ENCODE data around the gene PI4KA.
"Not testable (repeated sequence)": the region's sequence is repeated elsewhere in the genome, so short reads cannot be mapped to it uniquely, and the experiment has no call there.

GRCh38 chr22:20699856-20700255 lies 158.8 kb downstream of the PI4KA start:
- TF ChIP-seq USF2 (IDR thresholded peaks at IDR 0.05; ENCODE audit: borderline replicate concordance, low read depth, low read length); CTCF (IDR thresholded peaks at IDR 0.05); MXI1 (IDR thresholded peaks at IDR 0.05; ENCODE audit: low read depth, low read length); RAD21 (IDR thresholded peaks at IDR 0.05; ENCODE audit: low read length); GABPA (IDR thresholded peaks at IDR 0.05; ENCODE audit: low read depth); JUND (IDR thresholded peaks at IDR 0.05); ZBTB33 (IDR thresholded peaks at IDR 0.05; ENCODE audit: borderline replicate concordance, low read depth); FOXM1 (IDR thresholded peaks at IDR 0.05; ENCODE audit: low read depth); TEAD4 (IDR thresholded peaks at IDR 0.05; ENCODE audit: borderline replicate concordance, insufficient read depth); YY1 (IDR thresholded peaks at IDR 0.05; ENCODE audit: low read depth); RFX5 (IDR thresholded peaks at IDR 0.05; ENCODE audit: low read length): not testable (repeated sequence)

All from SK-N-SH (cell line).